HG03457 (cell line): ENCODE data around the gene FBXO48.

ENCODE experiments used
- ATAC-seq: cut with Tn5 transposase; IDR thresholded peaks from one replicate; pipeline ENCODE4 v1.9.1; 2021; ENCODE audit warnings: moderate number of reproducible peaks; ENCODE audit not compliant: unreplicated experiment

Gene FBXO48

DNA sequence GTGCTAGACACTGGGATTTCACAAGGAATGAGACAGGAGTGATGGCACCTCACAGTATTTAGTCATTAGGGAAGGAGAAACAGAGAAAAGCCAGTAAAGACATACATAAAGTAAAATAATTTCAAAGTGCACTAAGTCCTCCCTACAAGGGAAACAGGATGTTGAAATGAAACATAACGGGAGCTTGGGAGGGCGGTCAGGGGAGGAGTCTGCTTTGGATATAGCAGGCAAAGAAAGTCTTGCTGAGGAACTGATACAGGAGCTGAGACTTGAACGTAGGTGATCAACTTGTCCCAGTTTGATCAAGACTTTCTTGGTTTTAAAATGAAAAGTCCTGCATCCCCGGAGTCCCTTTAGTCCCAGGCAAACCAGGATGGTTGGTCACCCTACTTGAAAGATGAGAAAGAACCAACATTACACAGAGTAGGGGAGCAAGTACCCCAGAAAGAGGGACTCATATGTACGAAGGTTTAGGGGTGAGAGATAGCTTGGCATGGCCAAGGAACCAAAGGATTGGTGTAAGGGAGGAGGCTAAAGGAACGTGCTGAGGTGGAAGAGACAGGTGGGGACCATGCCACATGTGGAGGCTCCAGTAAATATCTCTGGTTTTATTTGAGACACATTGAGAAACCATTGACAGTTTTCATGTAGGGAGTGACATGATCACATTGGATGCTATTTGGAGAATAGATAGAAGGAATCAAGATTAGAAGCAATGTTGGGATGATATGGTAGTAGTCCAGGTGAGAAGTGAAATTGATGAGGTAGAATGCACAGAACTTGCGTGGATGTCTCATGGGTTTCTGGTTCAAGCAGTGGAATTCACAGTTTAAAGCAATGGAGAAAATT is 28.4 kb downstream of the FBXO48 start:
- ATAC-seq = no peak

DNA sequence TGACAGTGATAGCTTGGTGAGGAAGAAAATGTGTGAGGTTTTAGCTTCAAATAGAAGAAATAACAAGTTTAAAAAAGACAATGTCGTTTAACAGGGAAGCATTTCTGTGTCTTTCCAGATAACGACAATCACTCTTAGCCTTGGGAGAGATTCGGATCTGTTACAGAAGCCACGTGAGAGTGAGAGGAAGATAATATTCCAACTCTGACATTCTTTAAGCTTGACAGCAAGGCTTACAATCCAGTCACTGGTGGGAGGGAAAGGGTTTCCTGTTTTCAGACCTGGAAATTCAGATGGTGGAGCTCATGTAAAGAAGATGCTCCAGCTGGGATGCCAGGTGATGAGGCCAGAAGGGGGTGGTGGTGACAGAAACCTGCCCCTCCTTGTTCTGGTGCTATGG is 30.8 kb downstream of the FBXO48 start:
- ATAC-seq = no peak

GRCh38 chr2:68435615-68436014 is 31.5 kb downstream of the FBXO48 start:
- ATAC-seq = no peak

GRCh38 chr2:68434981-68435380 is 32.1 kb downstream of the FBXO48 start:
- no peak for ATAC-seq

DNA sequence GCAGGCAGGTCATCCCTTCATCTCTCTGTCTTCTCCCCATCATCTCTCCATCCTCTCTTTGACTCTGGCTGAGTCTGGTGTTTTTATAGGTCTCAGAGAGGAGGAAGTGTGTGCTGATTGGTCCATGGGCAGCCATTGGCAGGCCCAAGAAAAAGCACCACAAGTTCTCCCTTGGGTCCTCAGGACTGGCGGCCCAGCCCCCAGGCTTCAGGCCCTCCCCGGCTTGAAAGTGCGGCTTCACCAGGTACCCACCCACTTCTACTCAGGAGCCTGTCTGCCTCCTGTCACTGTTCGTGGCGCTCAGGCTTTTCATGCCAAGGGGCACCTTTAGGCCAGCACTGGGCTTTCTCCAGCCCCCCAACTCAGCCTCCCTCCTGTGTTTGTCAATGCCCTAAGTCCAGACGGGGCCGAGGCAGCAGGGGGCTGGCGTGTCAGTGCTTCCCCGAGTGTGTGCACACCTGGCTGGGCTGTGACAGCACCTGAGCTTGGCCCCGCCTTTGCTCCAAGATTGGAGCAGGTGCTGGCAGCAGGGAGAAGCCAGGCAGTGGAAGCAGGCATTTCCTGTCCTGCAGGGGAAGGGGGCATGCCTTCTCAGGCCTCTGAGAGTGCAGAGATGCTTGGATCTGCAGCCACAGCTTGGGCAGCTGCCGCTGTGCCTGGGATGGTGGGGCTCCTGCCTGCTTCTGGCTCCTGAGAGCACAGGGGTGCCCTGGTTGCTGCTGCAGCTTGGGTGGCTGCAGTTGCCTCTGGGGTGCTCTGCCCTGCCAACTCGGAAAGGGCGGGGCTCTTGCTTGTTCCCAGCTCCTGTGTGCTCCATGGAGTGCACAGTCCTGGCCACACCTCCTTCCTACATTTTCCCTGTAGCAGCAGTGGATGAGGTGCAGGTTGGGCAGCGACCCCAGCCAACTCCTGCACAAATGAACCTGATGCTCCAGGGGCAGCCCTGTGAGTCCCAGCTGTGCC is 34.1 kb downstream of the FBXO48 start:
- no peak for ATAC-seq

- no peak for ATAC-seq
Observed at GRCh38 chr2:68431316-68431972, 35.6 kb downstream of the FBXO48 start.

DNA sequence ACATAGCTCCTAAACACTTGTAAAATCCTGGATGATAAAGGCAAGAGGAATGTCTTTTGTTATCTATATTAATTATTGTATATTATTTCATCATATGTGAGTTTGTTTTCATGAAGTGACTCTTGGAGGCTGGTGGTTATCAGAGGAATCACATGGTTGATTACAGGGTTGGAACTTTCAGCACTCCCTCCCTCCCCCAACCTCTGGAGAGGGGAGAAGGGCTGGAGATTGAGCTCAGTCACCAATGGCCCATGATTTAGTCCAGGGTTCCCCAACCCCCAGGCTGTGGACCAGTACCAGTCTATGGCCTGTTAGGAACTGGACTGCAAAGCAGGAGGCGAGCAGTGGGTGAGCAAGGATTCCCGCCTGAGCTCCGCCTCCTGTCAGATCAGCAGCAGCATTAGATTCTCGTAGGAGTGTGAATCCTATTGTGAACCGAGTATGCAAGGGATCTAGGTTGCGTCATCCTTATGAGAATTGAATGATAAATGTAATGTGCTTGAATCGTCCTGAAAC is 37.7 kb downstream of the FBXO48 start:
- ATAC-seq = no peak

DNA sequence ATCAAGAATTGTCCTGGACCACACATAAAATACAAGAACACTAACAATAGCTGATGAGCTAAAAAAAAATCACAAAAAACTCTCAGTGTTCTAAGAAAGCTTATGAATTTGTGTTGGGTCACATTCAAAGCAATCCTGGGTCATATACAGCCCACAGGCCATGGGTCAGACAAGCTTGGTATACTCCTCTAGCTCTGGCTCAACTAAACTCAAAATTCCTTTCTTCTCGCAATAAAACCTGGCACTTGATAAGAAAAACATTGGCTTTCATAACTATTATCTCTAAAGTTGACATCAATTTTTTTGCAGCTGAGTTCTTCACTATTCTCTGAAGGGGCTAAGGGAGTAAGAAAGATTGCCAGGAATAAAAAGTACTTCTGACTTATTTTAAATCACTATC is 38.3 kb downstream of the FBXO48 start:
- no peak for ATAC-seq

GRCh38 chr2:68428126-68428525 is 39.0 kb downstream of the FBXO48 start:
- no peak for ATAC-seq

DNA sequence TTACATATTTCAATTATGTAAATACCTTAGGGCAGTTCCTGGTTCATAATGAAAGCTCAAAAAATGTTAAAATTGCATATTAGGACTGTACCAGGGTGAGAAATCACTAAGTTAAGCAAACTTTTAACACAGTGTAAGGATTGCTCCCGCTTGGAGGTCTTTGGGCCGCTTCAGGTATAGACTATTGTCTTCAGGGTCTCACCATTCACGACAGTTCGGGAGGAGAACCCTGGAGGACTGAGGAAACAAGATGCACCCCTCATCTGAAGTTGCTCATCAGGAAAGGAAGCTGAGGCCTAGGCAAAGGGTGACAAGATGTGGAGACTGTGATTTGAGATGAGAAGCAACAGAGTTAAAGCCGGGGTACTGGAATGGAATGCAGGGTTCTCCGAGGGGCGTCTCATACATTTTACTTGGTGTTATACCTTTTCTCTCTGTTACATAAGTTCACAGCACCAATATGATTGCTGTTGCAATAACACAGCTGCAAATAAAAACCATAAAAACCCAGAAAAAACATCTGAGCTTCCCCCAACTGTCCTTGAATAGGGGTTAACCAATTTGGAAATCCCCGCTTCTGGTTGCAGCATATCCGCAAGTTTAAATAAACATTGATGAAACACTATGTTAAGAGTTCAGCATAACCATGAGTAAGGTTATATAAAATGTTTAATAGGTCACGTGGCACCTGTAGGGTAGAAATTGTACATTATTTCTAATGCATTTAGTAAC is 40.1 kb downstream of the FBXO48 start:
- ATAC-seq = peak; percentile 39

DNA sequence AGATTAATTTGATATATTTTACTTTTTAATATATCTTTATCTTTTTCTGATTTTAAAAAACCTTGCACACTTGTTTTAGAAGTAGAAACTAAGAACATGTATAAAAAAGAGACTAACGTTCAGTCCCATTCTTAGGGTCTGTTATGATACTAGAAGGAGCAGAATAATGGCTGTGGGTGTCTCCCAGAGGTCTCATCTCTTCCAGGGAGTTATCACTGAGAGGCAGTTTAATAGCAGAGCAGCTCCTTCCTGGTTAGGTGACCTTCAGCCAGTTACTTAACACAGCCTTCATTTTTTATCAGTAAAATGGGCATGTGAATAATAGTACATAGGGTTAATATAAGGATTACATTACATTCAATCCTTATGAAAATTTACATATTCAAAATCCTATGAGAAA is 40.6 kb downstream of the FBXO48 start:
- no peak for ATAC-seq

- ATAC-seq = no peak
Observed at GRCh38 chr2:68425503-68425902, 41.6 kb downstream of the FBXO48 start.

- ATAC-seq = peak; percentile 72
Observed at GRCh38 chr2:68423966-68424650, 43.0 kb downstream of the FBXO48 start.

GRCh38 chr2:68420254-68420910 is 46.7 kb downstream of the FBXO48 start:
- no peak for ATAC-seq

- ATAC-seq = no peak
Observed at GRCh38 chr2:68418855-68419254, 48.2 kb downstream of the FBXO48 start.

DNA sequence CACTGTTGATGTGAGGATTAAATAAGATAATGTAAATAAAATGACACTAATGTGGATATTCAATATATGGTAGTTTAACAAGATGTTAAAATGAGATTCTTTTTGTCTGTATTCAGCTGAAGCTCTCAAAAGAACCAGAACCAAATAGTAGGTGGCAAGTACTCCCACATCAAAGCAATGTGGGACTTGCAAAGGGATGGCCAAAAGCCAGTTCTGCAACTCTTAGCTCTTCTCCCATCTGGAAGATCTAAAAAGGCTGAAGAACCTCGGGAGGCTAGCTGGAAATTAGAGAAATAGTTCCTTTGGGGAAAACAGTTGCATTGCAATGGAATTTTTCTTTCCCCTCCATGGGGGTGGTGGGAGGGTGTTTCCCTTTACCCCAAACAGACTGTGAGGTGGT is 48.7 kb downstream of the FBXO48 start:
- ATAC-seq = no peak

DNA sequence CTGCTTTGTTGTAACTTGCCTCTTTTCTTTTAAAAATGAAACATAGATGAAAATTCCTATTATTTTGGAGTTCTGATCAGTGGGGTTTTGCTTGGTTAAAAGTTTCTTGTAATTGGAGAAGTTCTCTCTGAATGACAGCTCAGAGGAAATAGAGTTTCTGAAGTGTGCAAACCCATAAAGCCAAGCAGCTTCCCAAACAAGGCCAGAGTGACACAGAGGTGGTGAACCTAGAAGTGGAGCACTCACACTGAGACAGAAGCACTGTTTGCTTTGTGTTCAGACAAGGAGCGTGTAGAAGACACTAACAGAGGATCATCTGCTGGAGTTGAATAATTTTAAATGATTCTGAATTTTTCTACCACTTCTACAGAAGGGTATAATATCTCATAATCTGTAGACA is 49.2 kb downstream of the FBXO48 start:
- ATAC-seq = no peak

DNA sequence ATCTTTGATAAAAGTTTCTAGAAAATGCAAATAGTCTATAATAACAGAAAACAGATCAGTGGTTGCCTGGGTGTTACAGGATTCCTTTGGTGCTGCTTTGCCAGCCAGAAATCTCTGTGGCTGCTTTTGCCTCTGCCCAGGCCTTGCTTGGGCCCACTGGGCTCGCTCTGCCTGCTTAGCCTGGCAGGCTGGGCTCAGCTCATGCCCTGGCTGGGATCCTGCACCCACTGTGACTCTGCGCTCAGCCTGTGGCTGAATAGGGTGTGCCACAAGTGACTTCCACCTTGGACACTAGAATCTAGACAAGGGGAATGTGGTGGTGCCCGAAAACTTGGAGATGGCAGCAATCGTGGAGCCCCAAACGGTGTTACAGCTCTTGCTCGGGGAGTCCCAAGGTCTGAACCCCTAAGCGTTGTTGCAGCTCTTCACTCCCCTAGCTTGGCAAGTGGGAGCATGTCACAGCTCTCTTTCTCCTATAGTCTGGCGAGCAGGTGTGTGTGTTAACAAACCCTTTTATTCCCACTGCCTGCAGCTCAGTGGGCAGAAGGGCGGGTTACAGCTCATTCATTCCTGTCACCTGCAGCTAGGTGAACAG is 50.9 kb downstream of the FBXO48 start:
- no peak for ATAC-seq

GRCh38 chr2:68415521-68415920 is 51.6 kb downstream of the FBXO48 start:
- ATAC-seq = no peak
